NOMO-1 treated with DMSO at 0.1 percent for 48 hours (cell line): ENCODE results near the gene NFASC.

ENCODE experiments used
- DNase-seq: peaks from one replicate; lab custom pipeline; 2025; ENCODE audit not compliant: unreplicated experiment; lab: John Stamatoyannopoulos, UW

Gene NFASC

DNA sequence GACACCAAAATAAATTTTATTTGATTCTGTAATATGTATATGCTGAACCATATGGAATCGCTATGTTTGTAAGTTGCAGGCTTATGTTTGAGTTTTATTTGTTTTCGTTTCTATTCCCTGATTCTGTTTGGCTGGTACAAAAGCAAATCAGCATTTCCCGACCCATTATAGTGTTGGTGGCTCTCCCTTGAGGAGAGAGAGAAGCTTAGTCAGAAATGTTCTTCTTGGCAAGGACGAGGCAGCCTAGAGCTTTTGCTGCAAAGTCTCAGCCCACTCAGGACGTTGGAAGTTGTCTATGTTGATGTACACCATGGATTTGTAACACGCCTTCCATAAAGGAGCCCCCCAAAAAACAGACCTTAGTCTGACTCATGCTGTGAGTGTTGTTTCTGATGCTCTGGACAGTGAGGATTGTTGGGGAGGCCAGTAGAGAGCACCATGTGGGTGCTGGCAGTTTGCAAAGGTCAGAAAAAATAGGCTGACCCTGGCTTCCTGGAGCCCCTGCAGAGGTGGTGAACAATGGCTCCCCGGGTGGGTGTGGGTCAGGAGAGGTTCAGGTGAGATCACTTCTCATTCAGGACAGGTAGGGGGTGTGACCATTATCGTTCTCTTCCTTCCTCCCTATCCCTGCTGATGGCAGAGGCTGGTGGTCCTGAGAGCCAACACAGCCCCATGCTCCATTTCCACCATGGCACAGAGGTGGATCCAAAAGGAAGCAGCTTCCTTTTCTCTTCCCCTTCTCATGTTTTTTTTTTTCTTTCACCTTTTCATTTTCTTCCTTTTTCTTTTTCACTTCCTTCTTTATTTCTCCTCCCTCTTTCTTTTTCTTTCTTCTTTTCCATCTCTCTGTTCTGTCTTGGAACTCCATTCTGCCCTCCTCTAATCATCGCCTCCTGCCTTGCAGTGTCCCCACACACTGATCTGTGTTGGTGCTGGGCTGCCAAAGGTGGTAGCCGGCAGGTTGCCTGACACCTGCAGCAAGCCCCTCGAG, 88.0 kb downstream of the NFASC start:
- DNase-seq, result no peak

DNA sequence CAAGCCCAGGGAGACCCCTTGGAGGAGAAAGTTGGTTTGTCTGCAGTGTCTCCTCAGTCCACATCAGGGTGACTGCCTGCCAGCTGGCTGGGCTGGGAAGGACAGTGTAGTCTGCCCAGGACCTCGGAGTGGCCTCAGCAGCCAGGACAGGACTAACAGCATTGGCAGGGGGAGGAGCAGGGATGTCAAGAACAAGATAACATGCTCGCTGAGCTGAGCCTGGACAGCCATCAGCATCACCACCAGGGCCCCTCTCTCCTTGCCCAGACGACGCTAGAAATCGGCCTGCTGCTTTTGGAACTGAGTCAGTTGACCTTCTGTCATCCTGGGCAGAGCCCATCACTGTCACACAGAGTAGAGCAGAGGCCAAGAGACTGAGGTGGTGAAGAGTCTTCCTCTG, 88.7 kb downstream of the NFASC start:
- no peak for DNase-seq

DNA sequence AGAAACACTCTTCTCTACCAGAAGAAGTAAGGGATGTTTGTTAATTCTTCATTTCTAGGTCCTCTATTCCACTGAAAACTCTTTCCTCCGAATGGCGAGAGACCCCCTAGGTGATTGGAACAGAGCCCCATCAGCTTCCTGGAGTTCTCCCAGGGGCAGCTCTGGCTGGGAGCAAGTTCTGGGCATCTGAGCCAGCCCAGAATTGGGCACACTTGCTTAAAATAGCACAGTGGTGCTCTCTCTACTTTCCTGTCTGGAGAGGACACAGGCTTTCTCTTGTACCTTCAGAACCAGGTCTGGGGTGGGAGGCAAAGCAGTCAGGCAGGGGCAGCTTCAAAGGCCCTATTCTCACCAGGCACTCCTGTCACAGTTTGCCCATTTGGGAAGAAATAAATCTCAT, 89.2 kb downstream of the NFASC start:
- DNase-seq, result no peak

DNA sequence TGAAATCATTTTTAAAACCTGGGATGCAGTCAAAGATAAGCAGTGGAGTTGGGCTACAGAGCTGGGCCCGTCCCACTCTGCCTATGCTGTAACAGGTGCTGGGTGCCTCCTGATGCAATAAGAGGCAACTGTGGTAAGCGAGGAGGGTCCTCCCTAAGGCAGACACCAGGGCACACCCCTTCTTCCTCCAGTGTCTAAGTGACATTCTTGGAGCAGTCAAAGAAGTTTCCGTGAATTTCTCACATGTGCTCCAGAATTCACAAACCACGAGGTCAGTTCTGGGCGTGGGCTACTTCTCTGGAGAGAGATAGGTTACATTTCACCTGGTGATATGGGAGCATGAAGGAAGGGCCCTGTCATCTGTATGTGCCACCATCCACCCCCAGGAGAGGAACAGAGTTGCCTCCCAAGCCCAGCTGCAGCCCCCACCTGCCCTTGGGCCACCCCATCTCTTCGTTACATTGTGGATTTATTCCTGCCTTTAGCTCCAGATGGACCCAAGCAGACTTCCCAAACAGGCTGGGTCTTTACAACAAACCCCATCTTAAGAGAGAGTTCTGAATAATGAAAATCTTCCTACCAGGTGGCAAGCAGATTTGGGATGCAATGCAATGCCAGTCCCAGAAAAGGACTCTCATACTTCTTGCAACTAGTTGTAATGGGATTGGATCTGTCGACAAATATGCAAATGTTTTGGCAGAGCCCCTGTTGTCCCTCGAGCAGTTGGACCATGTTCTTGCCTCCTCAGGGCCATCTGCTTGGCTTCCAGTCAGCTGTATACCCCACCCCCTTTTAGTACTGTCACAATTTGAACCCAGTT, 89.9 kb downstream of the NFASC start:
- DNase-seq, result no peak

DNA sequence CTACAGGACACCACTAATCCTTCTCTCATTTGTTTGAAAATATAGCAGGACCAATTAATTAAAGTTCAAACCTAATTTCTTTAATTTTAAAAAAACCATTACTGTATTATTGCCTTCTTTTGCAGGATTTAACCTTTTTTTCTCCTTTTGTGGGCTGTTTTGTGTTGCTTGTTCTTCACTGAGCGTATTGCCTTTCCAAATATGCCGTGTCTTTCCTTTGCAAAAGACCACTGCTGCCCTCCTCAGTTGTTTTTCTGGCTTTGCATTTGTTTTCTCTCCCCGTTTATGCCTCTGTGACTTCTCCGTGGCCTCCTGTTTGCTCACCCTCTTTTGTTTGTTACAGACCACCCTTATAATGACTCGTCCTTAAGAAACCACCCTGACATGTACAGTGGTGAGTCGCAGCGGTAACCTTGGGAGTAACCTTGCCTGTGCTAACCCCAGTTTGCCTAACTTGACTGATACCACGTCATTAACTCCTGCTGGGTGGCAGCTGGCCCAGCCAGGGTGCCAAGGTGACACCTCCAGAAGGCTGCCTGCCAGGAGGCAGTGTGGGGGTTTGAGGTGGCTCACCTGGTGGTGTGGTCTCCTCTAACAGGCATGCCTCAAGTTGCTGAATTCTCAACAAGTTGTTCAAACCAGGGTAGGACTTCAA, 91.2 kb downstream of the NFASC start:
- no peak for DNase-seq

DNA sequence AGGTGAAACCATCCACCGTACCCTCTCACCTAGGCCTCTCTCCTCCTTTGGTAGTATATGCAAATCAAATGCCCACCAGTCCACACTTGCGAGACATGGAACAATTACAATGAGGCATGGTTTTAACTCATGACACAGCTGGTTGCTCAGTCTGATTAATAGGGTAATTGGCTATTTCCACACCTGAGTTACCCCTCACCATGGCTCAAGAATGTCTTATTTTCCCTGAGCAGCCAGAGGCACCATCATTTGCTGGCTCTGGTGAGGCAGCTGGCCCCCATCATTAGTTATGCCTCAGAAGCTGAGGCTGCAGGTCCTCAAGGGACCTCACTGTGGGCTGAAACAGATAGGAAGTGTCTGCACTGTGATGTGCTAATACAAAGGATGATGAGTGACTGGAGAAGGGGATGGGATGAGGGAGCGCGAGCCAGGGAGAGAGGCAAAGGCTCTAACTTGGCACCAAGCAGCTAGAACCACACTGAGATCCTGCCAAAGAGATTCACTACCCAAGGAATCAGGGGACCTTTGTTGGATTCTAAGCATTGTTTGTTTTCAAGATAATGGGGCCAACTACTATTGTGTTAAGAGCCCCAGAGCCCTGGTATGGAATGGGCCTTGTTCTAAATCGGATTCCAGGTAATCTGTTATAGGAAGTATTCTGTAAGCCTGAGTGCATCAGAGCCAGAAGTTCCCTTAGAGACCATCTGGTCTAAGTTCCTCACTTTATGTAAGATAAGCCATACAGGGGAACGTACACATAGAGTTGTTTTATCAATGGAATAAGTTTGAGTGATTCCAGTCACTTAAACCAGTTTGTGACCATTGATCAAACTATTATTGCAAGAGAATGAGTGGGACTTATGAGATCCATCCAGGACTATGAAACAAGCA, 92.3 kb downstream of the NFASC start:
- no peak for DNase-seq

DNA sequence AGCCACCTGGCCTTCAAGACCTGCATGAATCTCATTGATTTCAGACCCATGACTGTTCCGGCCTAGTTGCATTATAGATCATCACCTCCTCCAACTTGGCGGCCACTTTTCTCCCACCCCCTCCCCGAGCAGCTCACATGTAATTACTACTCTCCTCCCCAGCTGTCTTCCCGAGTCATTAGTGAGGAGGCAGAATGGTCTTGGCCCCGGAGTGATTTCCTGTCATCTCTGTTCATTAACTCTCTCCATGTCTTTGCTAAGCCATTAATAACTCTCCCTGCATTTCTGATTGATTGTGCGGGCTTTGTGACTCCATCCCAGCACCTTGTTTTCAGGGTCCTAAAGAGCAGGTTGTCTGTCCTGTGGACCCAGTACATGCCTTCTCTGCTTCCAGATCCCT, 96.8 kb downstream of the NFASC start:
- DNase-seq, result no peak

DNA sequence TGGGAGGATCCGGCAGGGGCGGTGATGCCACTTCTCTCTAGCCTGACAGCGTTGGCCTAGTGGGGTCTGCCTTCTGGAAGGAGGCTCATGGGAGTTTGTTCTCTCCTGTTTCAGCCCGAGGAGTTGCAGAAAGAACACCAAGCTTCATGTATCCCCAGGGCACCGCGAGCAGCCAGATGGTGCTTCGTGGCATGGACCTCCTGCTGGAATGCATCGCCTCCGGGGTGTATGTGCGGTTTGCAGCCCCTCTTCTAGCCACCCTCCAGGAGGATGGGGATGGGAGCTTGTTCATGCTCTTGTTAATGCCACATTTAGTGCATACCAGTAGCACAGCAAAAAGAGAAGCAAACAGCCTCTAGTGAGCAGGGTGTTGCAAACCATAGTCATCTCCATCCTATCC, 97.5 kb downstream of the NFASC start:
- no peak for DNase-seq

DNA sequence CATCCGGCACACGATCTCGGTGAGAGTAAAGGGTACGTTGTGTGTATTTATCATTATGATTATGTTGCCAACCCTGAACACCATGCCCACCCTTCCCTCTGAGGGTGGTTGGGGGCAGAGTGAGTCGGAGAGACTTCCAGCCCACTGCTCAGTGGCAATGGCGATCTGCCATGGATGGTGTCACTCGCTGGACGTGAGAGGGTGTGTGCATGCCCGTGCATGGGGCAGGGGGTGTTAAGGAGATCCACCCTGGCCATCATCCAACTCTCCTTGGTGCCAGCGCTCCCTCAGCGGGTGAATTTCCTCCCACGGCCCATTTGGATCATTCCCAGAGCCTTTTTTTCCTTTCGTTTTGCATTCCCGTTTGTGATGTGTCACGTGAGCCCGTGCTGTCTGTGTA, 98.3 kb downstream of the NFASC start:
- DNase-seq, result no peak

DNA sequence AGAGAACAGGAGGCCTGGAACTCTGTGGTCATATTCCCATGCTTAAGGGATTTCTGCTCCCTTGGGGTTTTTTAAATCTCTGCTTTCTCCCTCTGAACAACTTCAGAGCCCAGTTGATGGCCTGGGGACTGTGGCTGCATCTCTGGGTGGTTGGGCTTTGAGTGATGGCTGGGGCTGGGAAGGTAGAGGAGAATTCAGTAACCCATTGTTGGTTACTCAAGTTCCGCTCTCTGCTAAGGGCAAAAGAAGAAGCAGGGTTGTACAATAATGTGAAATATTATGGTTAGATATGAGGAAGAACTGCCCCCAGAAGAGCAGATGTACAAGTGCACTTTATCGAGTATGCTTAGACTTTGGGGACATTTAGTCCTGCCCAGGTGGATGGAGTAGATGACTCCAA, 100.3 kb downstream of the NFASC start:
- peak; percentile 57 for DNase-seq

DNA sequence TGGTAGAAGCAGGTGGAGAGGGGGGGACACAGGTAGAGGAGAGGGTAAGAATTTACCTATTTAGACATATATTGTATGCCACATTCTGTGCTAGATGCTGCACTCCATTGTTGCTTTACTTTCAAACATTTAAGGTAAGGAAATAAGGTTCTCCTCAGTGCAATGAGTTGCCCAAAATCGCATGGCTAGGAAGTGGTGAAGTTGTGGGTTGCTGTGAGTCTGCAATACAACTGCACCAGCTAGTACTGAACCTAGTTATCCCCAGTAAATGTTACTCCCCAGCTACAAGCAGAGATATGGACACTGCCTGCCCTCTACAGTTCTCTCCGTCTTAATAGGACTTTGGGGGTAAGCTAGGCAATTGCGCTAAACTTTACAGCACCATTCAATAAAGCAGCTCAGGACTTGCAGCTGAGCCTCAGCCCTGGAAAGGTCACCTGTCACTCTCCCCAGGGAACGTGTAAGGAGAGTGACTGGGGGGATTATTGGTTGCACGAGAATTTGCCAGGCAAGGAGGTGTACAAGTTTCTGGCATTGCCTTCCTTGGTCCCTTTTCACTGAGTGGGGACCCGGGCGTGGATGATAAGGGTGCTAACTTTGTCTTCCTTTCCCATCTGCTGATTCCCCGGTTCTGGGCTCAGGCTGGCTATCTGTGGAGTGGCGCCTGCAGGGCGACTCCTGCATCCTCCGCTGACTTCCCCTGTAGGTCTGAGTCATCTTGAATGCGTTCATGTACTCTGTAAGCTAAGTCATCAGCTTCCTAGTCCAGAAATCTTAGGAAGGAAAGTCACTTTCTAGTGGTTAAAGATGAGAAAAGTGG, 101.1 kb downstream of the NFASC start:
- peak; percentile 56 for DNase-seq

DNA sequence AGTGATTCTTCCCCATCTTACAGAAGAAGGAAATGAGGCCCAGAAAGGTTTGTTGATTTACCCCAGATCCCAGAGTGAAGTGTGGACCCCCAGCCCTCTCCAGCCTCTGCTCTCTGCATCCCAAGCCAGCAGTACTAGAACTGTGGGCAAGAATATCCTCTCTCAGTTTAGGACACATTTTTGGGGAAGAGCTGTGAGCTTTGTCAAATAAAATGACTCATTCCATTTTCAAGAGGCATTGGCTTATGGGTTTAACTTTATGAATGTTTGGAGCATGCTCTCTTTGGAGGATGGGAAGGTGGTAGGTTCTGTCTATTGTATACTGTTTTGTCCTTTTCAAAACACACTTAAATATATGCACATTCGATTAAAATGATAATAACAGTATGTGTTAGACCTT, 101.8 kb downstream of the NFASC start:
- no peak for DNase-seq

DNA sequence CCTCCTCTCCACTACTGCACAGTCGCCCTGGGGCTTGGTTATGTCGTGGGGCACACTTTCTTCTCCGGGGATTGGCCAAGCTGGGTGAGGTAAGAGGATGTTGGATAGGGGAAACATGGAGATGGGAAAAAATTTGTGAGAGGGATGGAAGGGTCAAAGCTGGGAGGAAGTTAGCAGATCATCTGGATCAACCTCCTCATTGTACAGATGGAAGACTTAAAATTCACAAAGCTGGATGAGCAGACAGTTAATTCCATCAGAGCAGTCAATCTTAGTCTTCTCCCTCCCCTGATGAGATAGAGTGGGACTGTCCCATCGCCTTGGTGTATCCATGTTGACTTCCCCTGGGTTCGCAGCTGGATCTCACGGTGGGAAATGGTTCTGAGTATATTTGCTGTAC, 102.8 kb downstream of the NFASC start:
- no peak for DNase-seq

DNA sequence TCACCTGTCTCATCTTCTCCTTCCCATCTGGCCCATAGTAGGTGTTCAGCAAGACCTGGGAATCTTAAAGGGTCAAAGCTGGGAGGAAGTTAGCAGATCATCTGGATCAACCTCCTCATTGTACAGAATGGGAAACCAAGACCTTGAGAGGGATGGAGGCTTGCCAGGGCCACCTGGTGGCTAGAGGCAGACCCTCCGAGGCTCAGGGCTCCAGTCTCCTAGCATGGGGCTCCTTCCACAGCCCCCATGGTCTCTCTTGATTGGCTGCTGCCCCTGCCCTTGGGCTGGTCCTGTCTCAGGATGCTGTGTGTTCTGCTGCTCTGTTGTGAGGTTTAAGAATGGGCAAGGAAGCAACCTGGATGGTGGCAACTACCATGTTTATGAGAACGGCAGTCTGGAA, 103.7 kb downstream of the NFASC start:
- no peak for DNase-seq

DNA sequence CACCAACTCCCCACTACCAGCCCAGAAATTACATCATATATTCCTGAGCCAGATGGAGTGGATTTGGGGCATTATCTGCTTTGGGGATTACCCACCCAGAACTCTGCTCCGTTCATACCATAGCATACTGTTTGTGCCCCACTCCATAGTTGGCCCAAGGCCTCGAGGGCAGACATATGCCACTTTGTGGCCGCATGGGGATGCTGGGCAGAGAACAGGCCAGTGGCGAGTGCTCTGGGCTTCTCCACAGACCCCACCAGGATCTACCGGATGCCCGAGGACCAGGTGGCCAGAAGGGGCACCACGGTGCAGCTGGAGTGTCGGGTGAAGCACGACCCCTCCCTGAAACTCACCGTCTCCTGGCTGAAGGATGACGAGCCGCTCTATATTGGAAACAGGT, 104.4 kb downstream of the NFASC start:
- no peak for DNase-seq

DNA sequence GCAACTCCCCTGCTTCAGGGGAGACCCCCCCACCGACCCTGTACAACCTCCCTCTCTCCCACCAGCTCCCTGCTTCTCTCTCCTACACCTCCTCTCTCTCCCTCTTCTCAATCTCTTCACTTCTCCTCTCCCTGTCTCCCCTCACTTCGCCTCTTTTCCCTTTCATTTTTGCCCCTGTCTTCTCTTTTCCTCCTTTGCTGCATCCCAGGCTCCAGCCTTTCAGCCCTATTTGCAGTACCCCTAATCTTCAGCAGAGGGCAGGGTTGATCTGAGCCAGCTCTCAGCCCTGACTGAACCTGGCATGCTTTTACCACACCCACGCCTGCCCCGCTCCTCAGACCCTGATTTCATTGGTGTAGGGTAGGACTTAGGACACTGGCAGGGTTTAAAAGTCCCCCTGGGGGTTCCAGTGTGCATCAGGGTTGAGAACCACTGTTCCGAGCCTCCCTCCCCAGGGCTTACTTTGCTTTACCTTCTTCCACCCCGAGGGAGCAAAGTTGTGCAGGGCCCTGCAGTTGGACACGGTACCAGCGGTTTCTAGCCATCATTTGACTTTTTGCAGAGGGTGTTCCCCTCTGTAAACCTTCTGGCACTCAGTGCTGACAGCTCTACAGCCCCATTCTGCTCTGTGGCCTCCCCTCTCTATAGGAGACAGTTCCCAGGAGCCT, 105.0 kb downstream of the NFASC start:
- peak; percentile 21 for DNase-seq

DNA sequence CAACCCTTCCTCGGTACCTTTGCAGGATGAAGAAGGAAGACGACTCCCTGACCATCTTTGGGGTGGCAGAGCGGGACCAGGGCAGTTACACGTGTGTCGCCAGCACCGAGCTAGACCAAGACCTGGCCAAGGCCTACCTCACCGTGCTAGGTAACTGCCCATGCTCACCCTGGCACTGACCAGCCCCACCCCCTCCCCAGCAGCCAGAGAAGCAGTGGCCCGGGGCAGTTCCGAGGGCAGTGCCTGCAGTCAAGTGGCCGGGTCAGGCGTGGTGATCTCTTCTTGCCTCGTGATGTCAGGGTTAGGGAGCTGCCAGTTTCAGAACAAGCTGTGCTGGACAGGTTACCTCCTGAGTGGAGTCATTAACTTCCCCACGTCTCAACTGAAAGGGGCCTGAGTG, 106.0 kb downstream of the NFASC start:
- no peak for DNase-seq

DNA sequence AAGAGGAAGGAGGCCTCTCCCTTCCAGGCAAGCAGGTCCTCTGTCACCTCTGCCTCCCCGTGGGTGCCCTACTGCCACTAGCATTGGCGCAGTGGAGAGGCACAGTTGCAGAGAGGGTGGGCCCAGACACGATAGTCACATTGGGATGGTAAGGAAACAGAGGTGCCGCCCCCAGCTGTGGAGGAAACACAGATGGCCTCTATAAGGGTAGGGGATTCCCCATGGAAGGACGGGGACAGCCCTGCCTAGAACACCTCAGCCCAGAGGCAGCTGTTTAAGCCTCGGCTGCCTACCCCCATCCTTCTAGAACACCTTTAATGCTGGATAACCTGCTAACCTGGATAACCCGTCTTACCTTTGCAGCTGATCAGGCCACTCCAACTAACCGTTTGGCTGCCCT, 106.7 kb downstream of the NFASC start:
- DNase-seq, result no peak

DNA sequence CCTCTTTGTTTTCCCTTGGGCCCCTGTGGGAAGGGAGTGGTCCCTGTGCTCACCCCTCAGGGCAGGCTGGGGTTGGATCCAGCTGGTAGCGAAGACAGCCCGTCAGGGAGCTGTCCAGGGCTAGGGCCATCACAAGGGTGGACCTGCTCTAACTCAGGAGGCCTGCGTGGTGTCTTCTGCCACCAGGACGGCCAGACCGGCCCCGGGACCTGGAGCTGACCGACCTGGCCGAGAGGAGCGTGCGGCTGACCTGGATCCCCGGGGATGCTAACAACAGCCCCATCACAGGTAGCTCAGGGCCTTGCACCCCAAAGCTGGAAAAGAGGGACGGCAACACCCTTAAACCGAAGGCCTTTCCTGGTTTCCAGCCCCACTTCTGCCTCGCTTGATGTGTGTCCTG, 108.1 kb downstream of the NFASC start:
- no peak for DNase-seq
